ENCODE data around the gene TIAM1.

DNA sequence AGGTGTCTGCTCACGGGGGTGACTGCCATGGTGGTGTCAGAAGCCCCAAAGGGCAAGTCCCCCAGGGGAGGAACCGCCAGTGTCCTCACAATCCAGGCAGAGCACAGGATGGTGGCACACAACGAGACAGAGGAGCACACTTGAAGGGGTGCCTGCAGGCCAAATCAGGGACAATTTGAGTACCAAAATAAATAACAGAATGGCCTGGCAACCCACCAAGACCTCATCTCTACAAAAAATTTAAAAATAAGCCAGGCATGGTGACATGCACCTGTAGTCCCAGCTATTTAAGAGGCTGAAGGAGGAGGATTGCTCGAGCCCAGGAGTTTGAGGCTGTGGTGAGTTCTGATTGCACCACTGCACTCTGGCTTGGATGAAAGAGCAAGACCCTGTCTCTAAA, 38.2 kb downstream of the TIAM1 start:
- TF ChIP-seq CTCF (IDR thresholded peaks at IDR 0.05; ENCODE audit: borderline replicate concordance, extremely low read depth, low read length, poor library complexity, severe bottlenecking) (no peak), EZH2 (IDR thresholded peaks at IDR 0.05; ENCODE audit: borderline replicate concordance, low read depth, low read length, severe bottlenecking) (no peak)

All from DND-41 (cell line).